ENCODE measurements around the gene CD248.
"Not testable (repeated sequence)": the region's sequence is repeated elsewhere in the genome, so short reads cannot be mapped to it uniquely, and the experiment has no call there.

The CD248 gene

DNA sequence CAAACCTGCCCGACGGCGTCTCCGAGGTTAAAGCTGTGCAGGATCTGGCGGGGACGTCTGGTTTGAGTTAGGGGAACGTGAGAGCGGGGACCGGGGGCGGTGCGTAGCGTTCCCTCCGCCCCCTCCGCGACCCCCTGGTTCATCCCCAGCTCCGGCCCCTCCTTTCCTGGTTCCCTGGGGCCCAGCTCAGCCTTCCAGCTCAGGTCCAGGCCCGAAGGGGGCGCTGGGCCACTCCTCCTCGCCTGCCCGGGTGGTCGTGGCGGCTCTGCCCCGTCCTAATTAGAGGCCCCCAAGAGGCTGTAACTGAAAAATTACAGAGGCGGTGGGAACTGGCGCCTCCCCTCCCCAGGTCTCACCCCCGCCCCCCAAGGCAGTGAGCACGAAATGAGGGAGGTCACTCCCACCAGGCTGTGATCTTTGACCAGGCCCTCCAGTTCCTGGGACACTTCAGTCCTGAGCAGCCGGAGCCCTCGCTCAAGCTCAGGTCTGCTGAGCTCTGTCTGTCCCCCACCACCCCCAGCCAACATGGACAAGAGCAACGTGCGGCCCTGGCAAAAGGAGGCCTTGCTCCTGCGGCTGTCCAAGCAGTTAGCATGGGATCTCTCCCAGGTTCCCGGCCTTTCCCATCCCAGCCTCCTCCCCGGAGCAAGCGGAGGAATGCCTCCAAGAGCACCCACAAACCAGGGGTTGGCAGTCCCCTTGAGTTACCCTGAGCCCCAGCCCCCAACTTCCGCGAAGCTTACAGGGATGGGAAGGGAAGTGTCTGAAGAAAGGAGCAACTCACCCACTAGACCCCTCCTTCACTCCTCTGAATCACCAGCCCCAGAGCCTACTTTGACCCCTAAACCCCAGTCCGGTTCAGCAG is 3.3 kb downstream of the CD248 start:
- in situ Hi-C loops (cut with MboI; ENCODE audit: low sequenced_read_pairs), result no loop called here

DNA sequence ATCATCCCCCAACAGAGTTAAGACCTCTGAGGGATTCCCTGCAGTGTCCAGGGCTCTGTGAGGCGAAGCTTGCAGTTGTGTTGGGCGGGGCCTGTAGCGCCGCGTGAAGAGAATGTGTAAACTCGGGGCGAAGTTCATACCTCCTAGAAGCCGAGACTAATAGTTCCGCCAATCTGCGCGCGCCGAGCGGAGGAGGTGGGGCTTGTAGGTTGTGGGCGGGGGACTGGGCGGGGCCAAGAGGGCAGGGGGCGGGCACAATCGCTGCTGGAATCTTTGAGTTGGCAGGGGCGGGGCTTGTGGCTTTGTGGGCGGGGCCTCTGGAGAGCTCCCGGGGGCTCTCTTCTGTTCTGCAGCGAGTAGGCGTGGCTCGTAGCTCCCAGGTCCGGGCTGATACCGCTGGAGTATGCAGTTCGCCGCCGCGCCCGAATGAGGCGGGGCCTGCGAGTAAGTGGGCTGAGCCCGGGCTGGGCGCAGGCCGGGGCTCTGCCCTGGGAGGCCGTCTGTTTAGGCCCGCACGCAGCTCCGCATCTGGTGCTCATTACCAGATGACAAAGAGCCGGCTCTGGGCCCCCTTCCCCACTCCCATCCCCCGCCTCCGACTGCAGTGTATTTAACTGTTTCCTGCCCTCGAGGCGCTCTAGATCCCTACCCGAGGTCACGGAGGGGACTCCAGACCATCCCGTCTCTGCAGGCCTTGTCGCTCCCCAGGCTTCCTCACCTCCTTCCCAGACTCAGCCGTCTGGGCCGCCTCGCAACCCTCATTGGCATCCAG is 4.1 kb downstream of the CD248 start:
- in situ Hi-C loops (cut with MboI; ENCODE audit: low sequenced_read_pairs), result no loop called here

DNA sequence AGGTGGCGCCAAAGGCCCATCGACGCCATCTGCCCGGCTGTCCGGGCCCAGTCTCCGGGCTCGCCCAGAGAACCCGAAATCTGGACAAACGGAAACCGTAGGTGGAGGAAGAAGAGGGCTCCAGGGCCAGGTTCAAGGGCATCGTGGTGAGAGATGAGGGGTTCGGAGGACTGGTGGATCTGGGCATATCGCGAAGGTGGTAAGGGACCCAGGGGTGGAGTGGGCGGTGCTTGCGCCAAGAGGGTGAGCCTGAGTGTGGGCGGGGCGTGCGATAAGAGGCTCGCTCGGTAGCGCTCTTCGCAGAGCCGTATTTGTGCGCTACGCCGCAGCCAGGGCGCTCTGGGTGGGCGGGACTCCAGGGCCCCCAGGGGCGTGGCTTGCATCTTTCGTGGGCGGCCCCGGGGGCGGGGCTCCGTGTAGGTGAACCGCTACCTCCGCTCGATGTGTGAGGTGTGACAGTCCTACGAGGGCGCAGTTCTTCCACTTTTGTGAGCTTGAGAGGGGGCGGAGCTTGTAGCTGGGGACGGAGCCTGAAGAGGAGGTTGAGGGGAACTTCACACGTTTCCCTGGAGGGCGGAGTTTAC is 4.8 kb downstream of the CD248 start:
- in situ Hi-C loops (cut with MboI; ENCODE audit: low sequenced_read_pairs), result no loop called here

DNA sequence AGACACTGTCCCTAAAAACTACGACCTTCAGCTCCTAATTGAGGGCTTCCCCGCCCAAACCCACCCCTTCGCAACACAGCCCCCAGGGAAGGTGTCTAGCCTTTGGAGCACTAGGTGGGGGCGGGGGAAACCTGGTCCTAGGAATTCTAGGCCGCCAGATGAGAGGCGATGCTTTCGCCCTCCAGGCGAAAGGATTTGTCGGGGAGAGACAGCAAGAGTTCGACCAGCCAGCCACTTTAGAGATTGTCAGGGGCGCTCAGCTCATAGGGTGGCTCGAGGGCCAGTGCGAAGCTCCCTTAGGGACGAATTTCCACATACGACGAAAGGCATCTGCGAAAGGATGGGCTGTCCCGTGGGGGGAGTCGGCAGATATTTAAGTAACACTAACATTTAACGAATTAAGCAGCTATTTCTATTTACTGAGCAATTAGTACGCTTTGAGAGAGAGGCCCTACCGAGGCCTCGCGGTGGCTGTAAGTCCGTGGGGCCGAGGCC is 5.3 kb downstream of the CD248 start:
- in situ Hi-C loops (cut with MboI; ENCODE audit: low sequenced_read_pairs), result no loop called here

DNA sequence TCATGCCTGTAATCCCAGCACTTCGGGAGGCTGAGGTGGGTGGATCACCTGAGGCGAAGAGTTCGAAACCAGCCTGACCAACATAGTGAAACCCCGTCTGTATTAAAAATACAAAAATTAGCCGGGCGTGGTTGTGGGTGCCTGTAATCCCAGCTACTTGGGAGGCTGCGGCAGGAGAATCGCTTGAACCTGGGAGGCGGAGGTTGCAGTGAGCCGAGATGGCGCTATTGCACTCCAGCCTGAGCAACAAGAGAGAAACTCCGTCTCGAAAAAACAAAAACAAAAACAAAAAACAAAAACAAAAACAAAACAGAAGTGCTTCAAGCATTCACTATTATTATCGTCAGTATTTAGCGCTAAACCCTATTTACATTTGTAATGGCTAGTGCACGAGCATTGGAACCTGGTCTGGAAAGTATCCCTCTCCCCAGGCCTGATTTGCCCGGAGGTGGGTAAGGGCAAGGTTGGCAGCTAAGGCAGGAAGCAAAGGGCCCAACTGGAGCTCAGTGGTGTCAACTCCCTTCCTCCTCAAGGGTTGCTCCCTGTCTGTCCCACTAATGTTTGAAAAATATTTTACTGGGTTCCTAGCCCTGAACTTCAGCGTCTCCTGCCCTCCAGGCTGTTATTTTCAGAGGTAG is 5.9 kb downstream of the CD248 start:
- in situ Hi-C loops (cut with MboI; ENCODE audit: low sequenced_read_pairs), result not testable (repeated sequence)

DNA sequence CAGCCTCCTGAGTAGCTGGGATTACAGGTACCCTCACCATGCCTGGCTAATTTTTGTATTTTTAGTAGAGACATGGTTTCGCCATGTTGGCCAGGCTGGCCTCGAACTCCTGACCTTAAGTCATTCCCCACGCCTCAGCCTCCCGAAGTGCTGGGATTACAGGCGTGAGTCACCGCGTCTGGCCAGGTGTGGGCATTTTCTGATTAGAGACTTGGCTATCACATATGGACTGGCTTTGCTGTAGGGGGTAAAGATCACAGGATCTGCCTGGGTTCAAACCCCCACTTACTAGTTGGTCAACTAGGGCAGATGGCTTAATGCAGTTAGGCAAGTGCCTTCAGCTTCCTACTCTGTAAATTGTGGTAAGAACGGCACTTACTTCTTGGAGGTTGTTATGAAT is 6.5 kb downstream of the CD248 start:
- in situ Hi-C loops (cut with MboI; ENCODE audit: low sequenced_read_pairs), result no loop called here

DNA sequence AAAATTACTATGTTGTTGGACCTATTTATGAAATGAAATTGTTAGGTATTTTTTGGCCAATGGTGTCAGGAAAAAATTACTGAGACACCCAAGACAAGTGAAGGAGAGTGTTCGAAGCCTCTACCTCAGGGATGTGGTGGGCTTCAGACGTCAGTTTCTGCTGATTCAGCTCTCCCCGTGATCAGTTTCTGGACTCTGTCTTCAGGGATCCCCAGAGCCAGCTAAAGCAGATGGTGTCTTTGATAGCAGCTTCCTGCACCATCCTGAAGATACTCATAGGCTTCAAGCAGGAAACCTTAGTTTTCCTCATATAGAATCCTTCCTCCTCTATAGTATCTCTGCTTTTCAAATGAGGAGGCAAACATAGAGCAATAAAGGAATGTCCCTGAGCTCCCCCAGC is 7.4 kb downstream of the CD248 start:
- in situ Hi-C loops (cut with MboI; ENCODE audit: low sequenced_read_pairs), result no loop called here

DNA sequence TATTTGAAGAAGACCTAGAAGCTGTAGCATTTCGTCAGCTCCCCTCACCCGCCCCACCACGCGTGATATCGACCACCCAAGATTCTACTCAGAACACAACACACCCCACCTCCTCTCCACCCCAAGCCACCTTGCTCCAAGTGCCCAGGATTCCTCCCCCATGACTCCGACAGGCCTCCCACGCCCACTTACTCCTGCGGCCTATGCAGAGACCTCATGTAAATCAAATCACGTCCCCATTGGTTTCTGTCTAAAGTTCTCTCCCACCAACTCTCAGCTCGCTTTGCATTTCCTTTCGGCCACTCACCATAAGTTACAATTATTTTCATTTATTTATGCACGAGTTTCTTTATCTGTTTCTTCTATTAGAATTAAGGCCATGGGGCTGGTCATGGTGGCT is 14.2 kb downstream of the CD248 start:
- in situ Hi-C loops (cut with MboI; ENCODE audit: low sequenced_read_pairs), result no loop called here

DNA sequence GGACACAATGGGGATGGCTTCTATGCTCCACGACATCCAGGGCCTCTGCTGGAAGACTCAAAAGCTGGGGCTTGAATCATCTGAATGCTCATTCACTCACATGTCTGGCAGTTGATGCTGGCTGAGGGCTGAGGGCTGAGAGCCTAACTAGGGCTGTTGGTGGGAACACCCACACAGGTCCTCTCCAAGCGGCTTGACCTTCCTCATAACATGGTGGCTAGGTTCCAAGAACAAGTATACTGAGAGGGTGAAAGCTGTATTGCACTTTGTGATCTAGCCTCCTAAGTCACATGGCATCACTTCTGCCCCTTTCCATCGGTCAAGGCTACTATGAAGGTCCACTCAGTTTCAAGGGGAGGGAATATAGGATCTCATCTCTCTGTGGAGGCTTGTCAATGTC is 17.7 kb downstream of the CD248 start:
- in situ Hi-C loops (cut with MboI; ENCODE audit: low sequenced_read_pairs), result no loop called here

DNA sequence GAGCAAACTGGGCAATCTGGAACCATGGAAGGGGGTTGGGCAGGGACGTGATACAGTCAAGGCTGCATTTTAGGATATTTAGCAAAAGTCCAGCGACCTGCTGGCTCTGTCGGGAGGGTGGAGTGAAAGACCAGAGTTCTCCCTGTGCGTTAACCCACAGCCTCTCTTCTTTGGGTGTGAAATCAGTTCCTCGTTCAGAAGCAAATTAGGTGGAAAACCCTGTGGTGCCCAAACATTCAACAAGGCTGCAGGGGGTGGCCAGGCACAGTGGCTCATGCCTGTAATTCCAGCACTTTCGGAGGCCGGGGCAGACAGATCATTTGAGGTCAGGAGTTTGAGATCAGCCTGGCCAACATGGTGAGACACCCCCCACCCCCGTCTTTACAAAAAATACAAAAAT is 19.2 kb downstream of the CD248 start:
- in situ Hi-C loops (cut with MboI; ENCODE audit: low sequenced_read_pairs), result no loop called here

DNA sequence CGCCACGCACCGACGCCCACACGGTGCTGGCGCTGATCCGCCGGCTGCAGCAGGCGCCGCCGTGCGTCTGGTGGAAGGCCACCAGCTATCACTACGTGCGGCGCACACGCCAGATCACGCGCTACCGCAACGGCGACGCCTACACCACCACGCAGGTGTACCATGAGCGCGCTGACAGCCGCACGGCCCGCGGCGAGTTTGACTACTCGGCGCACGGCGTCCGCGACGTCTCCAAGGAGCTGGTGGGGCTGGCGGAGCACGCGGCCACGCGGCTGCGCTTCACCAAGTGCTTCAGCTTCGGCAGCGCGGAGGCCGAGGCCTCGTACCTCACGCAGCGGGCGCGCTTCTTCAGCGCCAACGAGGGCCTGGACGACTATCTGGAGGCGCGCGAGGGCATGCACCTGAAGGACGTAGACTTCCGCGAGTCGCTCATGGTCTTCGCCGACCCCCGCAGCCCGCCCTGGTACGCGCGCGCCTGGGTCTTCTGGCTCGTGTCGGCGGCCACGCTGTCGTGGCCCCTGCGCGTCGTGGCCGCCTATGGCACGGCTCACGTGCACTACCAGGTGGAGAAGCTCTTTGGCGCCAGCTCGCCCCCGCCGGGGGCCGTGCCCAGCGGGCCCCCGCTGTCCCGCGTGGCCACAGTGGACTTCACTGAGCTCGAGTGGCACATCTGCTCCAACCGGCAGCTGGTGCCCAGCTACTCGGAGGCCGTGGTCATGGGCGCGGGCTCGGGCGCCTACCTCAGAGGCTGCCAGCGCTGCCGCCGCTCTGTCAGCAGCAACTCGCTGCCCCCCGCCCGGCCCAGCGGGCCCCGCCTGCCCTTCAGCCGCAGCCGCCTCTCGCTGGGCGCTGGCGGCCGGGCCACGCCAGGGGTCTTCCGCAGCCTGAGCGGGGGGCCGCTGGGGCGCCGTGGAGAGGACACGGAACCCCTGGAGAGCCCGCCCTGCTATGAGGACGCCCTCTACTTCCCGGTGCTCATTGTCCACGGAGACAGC is 21.9 kb downstream of the CD248 start:
- in situ Hi-C loops (cut with MboI; ENCODE audit: low sequenced_read_pairs), result no loop called here

DNA sequence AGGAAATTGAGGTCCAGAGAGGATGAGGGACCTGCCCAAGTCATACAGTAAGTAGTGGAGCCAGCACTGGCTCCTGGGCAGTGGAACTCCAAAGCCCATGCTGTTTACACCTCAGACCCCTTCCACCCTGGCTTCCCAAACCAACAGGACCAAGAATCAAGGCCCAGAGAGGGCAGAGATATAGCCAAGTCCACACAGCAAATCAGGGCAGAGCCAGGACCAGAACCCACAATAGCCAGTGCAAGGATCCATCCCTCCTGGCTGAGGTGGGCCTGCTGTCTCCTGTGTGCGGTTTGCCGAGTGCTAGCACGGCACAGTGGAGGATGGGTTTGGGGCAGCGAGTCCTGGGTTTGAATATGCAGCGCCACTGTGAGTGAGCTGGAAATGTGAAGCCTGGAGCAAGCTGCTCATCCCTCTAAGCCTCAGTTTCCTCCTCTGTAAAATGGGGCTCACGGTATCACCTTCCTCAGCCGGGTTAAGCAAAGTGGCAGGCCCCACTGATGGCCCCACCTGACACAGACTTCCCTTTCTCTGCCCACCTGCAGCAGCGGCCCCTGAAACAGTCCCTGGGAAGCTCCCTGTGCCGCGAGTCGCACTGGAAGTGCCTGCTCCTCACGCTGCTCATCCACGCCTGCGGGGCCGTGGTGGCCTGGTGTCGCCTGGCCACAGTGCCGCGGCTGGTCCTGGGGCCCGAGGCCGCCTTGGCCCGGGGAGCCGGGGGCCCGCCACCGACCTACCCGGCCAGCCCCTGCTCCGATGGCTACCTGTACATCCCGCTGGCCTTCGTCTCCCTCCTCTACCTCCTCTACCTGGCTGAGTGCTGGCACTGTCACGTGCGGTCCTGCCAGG is 22.8 kb downstream of the CD248 start:
- in situ Hi-C loops (cut with MboI; ENCODE audit: low sequenced_read_pairs), result no loop called here

DNA sequence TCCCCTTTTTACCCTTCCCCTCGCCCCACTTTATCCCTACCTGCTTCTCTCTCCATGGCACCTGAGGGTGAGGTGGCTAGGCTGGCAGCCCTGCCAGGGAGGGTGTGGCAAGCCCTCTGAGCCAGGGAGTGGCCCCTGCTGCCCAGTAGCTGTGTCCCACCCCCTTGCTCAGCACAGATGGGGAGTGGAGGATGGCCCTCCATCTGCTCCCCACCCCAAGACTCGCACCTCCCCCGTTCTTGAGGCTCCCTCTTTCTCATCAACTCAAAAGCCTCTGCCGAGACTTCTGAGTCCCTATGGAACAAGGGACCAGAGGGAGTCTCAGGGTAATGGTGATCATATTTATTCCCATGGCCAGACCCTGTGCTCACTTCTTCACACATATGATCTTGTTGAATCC is 23.5 kb downstream of the CD248 start:
- in situ Hi-C loops (cut with MboI; ENCODE audit: low sequenced_read_pairs), result no loop called here

DNA sequence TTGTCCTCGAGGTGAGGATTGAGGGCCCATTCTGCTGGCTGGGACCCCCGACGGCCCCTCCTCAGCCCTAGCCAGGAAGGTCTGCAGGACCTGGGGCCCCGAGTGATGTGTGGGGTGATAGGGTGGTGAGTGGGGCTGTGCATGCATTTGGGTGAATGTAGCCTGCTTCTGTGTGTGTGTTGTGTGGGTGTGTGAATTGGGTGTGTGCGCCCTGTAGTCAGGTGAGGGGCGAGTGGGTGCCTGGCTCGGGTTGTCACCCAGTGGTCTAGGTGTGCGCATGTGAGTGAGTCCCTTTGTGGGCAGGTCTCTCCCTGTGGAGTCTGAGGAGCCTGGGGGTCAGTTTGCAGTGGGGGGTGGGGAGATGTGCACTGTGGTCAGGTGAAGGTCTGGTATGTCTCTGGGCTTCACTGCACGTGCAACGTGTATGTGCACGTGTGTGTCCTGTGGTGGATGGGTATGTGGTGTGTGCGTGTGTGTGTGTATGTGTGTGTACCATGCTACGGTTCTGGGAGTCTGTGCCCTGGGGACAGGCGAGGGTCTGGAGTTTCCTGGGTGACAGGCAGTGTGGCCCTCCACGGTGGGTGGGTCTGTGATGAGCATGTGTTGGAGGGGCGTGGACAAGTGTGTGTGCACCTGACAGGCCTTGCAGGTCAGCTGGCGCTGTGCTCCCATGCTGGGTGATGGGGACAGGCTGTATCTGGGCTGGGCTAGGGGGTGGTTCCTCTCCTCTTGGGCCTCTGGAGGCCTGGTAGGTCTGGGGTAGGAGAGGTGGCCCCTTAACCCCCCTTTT is 24.1 kb downstream of the CD248 start:
- in situ Hi-C loops (cut with MboI; ENCODE audit: low sequenced_read_pairs), result no loop called here

DNA sequence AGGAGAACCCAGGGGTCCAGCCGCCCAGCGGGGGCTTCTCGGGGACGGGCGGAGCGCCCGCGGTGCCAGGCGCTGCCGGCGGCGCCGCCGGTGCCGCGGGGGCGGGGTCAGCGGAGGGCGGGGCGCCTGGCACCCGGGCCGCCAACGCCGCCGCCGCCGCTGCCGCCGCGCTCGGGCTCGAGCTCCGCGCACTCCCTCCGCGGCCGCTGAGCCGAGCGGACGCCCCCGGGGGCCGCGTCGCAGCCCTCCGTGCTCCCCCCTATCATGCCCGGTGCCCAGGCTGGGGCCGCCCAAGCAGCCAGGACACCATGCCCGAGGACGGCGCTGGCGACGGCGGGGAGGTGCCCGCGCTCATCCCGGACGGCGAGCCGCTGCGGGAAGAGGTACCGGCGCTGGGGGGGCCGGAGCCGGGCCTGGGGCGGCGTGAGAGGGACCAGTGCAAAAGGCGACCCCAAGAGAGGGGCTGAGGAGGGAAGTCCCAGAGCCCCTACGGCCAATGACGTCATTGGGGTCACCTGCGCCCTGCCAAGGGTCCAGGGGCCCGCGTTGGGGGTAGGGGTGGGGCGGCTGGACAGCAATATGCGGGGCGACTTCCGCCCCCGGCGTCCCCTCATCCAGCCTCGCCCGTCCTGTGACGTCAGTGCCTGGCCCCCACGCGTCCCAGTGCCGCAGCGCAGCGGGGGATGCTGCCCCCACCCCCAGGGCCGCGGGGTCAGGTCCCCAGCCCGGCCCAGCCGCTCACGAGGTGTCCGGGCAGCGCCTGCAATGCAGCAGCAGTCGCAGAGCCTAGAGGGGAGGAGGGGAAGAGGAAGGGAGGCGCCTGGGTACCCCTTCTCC is 24.9 kb downstream of the CD248 start, which contains the start of gene TMEM151A:
TMEM151A (plus strand) TSS at position 189 of the 837 bp plus-strand sequence; CDS start at position 309, 120 bp downstream.
- in situ Hi-C loops (cut with MboI; ENCODE audit: low sequenced_read_pairs), result no loop called here

DNA sequence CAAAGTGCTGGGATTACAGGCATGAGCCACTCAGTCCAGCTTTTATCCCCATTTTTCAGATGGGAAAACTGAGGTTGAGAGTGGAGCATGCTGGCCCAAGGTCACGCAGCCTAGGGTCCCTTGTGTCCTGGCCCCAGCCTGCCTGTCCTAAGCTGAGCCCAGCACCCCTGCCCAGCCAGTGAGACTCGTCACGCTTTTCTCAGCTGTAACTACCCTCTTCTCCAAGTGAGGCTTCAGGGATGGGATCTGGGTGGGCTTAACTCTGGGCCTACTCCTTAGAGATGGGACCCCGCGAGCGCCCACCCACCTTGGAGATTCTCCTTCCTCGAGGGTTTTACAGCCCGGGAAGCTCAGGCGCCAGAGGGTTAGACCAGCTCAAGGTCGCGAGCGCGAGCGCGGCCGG is 25.5 kb downstream of the CD248 start:
- in situ Hi-C loops (cut with MboI; ENCODE audit: low sequenced_read_pairs), result no loop called here

DNA sequence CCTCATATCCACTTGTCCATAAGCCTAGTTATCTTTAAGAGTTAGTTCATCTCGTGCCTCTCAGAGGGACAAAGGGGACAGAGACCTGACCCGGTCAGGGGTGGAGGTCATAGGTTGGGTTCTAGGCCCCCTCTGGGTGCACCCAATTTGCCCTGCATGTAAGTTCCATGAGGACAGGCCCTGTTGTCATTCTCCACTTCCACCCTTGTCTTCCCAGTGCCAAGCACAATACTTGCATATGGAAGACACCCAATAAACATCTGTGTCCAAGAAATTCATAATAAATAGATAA is 26.6 kb downstream of the CD248 start:
- in situ Hi-C loops (cut with MboI; ENCODE audit: low sequenced_read_pairs), result no loop called here
